Right kidney (tissue), 1 donor: ENCODE results near the gene RASGRF1.
A peak's percentile ranks its signal among the peaks of the same experiment; 100 is the strongest.

Experiments
- DNase-seq: peaks from one replicate; pipeline ENCODE4 v3.0.0-alpha.2; 2016

Gene RASGRF1

DNA sequence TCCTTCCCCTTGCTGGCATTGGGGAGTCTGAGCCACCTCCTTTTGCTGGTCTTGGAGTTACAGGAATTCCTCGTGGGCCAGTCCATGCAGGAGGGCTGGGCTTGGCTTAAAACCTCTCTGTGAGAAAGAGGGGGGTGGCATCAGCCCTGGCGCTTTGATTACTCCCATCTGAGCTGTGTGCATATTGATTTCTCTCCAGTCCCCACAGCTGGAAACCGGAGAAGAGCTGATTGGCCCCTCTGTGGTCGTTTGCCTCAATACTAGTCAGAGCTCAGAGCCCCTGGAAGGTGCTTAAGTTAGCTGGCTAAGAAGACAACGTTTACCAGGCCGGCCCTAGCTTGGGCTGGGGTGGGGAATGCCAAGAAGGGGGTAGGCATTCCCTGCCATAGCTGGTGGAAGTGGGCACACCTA lies 4.0 kb upstream of the RASGRF1 start:
- no peak for DNase-seq

DNA sequence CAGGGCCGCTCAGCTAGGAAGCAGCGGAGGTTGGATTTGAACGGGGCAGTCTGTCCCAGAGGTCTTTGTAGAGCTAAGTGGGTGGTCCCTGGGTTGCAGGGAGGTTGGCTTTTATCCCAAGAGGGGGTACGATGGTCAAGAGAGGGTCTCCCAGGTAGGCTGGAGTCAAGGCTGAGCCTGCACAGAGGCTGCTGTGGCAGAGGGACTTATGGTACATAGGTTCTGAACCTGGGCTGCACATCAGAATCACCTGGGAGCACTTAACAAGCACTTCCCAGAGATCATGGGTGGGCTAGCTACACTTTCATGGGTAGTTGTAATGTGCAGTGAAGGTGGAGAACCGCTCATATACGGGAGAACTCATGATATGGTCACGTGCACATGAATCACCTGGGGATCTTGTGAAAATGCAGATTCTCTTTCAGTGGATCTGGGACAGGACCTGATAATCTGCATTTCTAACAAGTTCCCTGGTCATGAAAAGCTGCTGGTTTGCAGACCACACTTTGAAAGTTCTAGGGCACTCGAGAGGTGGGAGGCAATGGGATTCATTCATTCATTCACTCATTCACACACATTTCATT lies 2.9 kb upstream of the RASGRF1 start:
- no peak for DNase-seq

DNA sequence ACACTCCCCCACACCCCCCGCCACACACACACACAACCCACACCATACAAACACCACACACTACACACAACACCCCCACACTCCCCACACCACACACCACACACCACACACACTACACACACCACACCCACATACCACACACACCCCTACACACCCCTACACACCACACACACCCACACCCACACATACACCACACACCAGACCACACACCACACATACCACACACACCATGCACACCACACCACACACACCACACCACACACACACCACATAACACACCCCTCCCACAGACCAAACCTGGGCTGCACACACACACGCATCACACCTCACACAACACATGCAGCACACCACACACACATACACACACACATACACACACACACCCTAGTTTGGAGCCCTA lies 1.8 kb upstream of the RASGRF1 start:
- no peak for DNase-seq

DNA sequence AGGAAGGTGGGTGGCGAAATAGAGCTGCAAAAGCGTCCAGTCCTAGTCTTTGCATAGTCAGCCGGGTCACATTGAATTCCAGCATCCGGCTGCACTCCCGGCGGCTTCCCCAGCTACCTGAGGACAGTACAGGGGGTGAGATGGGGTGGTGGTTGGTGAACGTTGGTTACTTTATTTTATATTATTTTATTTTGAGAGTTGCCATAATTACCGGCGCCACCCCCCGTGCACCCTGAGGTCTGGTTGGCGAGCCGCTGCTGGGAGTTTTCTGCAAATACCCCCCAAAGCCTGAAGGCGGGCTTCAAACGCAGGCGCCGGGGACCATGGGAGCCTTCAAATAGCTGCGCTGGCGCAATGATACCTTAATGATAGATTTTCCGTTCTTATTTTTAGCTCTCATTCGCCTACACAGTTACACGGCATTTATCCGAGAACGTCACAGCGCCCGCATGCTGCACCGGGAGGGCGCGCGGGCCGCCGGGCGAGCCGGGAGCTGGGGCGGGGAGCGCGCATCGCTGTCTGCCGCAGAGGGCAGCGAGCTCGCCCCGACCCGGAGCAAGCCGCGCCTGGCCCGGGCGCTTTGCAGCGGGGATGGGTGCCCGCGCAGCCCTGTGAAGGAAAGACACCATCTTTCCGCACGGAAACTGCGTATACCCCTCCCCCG lies 756 bp upstream of the RASGRF1 start:
- peak; percentile 63 for DNase-seq

DNA sequence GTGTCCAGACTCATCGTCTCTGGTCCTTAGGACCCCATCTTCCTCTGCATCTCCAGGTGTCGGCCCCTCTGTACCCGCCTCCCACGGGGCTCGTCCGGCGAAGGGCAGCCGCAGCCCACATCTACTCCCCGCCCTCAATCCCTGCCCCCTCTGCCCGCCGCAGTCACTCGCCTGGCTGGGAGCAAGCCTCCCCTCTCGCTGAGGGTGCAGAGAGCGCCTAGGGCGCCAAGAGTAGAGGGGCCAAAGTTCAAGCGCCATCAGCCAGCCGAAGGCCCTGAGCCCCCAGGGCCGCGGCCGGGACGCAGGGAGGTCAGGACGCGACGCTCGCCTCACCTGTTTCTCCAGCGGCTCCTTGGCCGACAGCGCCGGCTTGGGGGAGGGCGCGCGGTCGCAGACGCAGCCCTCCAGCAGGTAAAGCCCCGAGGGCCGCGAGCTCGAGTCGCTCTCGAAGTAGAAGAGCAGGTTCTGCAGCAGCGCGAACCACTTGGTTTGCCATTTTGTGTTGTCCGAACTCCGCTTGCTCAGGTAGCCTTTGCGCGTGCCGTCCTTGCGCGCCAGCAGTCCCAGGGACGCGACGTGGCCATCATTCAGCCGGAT lies 592 bp downstream of the RASGRF1 start:
- DNase-seq: peak; percentile 63

DNA sequence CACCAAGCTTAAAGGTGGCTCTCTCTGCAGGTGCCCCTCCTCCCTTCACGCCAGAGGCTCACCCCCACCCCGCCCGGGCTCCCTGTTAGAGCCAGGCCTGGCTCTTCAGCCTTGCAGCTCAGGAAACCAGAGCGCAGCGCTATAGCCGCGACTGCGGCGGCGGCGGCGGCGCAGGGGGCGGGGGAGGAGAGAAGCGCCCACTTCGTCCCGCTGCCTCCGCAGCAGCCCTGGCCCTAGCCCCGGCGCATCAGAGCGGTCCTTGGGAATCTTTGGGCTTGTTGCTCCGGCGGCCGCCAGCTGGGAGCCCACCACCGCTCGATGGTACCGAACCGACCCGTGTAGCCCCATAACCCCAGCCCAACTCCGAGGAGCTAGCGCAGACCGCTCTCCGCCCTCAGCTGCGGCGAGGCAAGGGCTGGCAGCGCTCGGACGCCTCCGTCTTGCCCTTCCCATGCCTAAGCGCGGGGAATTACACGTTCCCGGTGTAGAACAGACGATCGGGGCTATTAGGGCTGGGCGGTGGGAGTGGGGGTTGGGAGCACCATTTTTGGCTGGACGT lies 1.2 kb downstream of the RASGRF1 start:
- DNase-seq: peak; percentile 59

DNA sequence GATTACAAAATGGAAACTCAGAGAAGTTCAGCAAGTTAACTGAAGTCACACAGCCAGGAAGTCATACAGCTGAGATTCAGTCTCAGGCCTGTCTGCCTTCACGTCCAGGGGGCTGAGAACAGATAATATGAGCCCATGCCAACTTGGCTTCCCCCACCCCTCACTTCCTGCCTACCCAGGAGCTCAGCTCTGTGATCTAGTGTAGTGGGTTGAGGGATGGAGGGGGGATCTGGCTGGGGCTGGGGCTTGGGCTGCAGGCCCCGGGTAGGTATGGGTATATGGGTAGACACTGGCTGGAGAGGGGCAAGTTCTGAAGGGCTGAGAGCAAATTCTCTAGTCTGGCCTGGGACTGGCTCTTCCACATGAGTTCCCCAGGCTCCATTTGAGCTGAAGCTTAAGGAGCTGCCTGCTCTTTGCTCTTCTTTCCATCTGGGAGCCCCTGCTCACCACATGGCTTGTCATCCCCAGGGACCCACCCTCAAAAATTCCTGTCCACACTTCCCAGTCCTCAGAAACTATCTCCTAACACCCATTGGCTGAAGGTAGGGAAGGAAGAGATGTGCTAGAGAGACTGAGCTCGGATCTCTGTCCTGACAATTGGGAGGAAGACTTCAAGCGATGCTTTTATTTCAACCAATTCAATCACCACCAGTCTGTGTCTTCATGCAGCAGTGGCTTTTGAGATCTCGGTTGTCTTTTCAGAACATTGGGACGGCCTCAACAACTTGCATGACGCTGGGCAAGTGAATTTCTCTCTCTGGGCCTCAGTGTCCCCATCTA lies 2.0 kb downstream of the RASGRF1 start:
- no peak for DNase-seq

DNA sequence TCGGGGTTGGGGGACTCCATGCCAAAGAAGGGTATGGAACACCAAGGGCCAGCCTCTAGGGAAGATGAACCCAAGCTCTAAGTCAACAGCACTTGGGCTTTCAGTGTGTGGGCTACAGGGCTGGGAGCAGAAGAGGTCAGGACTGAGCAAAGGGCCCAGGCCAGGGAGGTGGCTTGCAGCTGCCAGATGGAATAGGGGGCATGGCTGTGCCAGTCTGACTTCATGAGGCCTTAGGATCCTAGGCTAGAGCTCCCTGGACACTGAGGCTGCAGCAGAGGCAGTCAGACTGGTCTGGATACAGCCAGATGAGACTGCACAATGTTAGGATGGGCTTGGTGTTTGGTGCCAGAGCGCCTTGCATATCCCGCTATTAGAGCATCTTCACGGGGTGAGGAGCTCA lies 3.8 kb downstream of the RASGRF1 start:
- DNase-seq: no peak

DNA sequence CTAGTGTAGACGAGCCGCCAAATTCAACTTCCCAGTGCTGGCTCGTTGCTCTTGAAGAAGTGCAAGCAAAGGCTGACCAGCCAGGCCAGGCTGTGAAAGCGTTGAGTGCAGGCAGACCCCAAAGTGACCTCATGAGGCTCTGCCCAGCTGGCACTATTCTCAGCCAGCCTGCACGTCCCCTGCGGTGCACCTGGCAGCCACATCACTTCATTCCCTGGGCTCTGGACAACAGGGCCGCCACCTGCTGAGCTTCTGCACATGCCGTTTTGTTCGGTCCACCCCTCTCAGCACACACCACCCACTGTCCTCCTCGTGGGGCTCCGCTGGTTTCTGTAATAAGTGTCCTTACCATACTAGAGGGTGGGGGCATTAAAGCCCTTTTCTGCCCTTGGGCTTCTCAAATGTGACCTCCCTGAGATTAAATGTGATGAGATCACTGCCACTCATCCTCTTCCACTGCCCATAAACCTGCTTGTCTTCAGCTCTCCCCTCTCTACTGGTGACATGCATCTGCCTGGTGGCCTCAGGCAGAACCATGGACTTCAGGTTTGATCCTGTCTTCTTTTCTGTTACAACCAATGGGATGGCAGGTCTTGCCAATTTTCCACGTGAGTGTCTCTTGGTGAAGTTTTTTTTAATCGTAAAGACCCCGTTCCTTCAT lies 6.1 kb downstream of the RASGRF1 start:
- DNase-seq: no peak

DNA sequence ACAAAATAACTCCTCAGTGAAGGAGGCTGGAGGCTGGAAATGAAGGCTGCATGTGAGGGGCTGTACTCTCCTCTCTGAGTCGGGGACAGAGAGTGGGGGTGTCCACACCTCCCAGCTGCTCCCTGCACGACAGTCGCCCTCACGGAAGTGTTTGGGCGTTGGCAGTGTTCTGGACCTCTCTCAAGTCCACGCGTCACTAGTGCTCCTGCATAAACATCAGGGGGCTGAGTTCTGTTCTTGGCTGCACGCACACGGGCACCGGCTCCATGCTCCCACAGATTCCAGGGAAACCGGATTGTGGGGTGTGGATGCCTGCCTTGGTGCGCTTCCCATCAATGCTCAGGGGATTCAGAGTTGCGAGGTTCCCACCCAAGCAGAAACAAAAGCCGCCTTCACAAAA lies 7.4 kb downstream of the RASGRF1 start:
- no peak for DNase-seq

DNA sequence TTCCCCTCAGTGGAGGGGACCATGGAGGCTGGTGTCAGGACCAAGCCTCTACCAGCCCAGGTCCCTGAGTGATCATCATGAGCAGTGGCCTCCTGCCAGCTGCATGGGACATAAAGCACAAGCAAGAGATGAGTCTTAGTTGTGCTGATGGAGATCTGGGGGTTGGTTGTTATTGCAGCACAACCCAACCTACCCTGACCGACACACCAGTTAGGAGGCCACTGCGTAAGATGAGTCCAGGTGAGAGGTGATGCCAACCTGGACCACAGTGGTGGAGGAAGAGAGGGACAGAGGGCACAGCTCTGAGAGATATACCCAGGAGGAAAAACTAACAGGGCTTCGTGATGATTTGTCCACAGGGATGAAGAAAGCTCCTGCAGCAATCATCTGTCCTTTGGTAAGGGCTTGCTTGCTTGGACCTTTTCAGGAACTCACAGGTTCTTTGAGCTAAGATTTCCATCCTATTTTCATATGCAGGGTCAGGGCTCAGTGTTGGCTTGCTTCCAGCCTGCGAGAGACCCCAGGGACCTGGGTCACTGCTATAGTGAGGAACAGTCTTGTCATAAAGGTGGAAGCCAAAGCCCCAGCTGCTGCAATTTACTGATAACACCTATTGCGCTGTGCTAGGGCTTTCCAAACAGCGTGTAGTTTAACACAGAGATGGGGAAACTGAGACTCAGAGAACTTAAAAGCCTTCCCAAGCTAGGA lies 8.1 kb downstream of the RASGRF1 start:
- no peak for DNase-seq

DNA sequence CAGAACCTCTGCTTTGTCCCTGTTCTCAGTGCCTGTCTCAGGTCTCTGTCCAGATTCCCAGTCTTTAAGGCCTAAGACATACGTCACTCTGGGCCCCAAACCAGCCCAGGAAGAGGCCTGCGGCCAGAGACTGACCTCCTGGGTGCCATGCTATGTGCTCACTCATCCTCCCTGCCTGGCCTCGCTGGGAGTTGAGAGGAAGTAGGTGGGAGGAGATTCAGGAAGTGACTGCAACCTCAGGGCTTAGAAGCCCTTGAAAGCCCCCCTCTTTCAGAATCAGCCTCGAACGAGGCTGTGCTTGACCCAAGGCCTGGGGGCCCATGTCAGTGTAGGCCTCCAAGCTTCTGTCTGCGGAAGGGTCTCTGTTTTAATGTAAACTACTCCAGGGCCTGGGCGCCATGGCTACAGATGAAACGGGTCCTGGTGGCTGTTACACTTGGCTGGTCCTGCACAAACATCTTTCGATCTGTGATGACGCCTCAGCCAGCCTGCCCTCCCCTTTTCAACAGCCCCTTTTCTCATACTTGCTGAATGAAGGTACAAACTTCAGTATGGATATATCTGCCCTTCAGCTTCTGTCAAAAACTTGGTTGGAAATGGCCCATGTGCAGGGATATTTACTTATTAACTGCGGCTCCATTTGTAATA lies 11.7 kb downstream of the RASGRF1 start:
- DNase-seq: no peak

DNA sequence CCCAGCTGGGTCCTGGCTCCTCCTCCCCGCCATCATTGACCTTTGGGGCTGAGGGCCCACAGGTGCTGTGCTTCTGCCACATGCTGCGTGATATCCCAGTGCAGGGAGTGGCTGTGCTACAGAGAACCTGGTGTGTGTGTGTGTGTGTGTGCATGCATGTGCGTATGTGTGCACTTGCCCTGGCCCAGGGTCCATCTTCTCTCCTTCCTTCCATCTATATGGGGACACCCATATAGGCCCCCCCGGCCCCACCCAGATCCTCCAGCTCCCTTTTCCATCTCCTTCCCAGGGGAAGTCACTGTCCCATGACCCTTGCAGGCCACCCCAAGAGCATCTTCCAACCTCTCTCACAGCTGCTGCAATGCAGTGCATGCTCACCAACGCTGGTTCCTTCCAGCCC lies 12.6 kb downstream of the RASGRF1 start:
- no peak for DNase-seq

DNA sequence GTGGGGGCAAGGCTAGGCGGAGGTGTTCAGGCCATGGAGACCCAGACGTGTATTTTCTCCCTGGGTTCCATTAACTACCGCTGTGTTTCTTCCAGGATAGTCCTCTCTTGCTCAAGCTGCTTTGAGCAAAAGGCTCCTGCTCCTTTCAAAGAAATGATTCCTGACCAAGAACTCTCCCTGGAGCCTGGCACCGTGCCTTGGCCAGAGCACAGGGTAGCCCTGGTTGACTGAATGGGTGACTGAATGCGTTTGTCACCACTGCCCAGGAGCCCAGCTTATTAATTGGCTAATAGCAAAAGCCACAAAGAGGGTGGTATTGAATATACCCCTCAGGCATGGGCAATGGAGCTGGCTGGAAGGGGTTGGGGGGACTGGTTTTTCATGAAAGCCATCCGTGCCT lies 13.9 kb downstream of the RASGRF1 start:
- DNase-seq: no peak

DNA sequence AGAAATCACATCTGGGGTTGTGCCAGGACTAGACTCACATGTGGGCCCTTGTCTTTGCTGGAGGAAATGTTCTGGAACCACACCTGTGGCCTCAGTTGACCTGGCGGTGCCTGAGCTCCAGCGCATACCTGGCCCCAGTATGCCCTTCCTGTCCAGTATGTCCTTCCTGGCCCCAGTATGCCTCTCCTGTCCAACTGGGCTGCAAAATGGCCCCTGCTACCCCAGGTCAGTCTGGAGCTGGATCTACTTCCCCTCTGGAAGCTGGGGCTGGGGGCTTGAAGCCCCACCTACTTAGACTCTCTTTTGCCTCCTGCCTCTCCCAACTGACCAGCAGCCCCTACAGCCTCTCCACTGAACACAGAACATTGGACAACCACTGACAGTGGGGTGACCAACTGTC lies 15.3 kb downstream of the RASGRF1 start:
- no peak for DNase-seq

DNA sequence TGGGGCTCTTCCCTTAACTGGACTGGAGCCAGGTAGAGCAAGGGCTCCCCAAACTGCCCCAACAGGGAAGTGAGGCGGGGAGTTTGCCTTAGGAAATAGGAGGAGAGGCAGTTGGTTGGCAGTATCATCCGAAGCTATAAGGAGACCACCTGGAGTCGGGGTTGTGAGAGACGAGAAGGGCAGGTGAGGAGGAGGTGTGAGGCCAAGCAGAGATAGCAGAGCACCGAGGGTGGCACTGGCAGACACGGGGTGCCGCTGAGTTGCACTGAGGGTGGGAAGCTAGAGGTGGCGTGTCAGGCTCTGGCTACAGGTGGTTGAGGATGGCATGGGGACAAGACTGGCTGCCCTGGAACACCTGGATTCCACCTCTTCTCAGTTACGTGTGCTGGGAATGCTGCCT lies 17.2 kb downstream of the RASGRF1 start:
- DNase-seq: no peak

DNA sequence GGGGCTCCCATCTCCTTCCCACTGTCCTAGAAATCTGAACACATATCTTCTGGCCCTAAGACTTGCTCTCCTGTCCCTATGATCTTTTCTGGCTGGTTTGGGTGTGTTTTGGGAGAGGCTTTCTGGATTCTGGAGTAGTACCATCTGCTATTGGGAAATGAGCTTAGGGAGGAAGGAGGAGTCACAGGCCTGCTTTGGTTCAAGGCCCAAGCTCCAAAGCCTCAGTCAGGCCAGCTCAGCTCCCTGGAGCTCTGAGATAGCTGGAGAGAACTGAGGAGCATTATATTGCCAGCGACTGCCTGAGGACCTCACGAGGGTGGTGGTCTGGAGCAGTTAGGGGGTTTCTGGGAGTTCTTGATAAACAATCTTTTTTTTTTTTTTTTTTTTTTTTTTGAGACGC lies 18.7 kb downstream of the RASGRF1 start:
- DNase-seq: no peak

DNA sequence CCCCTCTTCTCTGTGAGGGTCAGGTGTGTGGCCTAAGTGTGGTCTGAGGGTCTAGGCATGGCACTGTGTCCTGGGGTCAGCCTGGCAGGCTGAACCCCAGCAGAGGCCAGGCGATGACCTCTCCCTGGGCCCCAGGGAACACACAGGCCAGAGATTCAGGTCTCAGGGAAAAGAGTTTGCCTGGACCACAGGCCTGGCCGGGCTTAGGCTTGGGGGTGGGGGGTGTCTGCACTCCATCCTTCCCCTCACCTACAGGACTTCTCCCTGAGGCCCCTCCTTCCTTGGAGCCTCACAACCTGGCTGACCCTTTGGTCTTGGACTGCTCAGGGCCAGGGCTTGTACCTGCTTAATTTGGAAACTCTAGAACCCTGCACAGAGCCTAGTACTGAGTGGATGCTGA lies 21.8 kb downstream of the RASGRF1 start:
- DNase-seq: no peak

DNA sequence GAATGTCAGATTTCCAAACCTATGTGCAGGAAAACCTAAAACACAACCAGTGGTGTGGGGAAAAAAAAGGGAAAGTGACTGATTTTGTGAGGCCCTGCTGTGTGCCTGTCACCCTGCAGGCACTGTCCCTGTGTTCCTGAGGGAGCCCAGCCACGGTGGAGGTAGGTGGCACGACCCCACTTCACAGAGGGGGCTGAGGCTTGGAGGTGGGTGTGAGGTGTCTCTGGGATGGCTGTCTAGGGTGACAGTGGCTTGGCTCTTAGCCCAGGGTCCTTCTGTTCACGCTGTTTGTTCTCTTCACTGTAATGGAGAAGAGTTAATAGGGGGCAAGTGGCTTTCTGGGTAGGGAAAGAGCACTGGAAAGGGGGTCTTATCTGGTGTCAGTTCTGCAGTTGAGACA lies 22.6 kb downstream of the RASGRF1 start:
- no peak for DNase-seq

DNA sequence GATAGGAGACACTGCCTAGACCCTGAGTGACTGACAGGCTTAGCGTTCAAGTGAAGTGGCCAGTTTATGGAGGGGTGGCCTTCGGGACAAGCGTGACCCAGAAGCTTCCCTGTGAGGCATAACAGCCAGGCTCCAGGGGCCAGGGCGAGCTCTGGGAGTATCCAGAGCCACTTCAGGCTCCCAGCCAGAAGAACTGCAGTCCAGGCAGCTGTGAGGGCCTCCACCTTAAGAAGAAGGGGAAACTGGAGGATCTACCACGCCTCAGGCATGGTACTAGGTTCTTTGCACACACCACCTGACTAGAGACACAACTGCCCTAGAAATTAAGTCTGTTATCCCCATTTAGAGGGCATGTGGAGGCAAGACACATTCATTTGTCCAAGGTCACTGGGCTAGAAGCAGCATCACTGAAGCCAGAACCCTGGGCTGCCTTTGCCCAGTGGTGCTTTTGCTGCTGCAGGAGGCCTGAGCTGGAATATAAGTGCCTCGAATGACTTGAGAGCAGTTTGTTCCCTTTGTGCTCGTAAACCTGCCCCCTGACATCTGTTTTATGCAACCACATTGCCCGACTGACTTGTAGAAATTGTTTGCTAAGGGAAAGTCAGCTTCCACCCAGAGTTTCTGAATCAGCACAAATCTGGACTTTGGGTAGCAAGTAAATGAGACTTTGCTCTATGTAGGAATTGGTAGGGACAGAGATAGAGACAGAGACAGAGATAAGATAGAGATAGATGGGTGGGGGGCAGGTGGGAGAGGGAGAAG lies 23.3 kb downstream of the RASGRF1 start:
- DNase-seq: no peak
